Fibroblast of skin of right quadriceps (primary cell): ENCODE results near the gene EXT2.

Experiments used
- DNase-seq: peaks from one replicate; pipeline ENCODE4 v3.0.0-alpha.2; 2013

The EXT2 gene

GRCh38 chr11:44208976-44209603 is 113.6 kb downstream of the EXT2 start:
- DNase-seq, result no peak

- no peak for DNase-seq
These were observed 116.7 kb downstream of the EXT2 start for GRCh38 chr11:44212128-44212527.

- no peak for DNase-seq
These were observed 117.7 kb downstream of the EXT2 start for GRCh38 chr11:44213148-44213547.

GRCh38 chr11:44217432-44217831 is 122.0 kb downstream of the EXT2 start:
- no peak for DNase-seq

GRCh38 chr11:44219830-44220796 is 124.6 kb downstream of the EXT2 start:
- DNase-seq, result no peak

- DNase-seq, result no peak
These were observed 126.0 kb downstream of the EXT2 start for GRCh38 chr11:44221456-44221855.

- peak; percentile 39 for DNase-seq
These were observed 126.5 kb downstream of the EXT2 start for GRCh38 chr11:44221992-44222391.

GRCh38 chr11:44223238-44223637 is 127.8 kb downstream of the EXT2 start:
- peak; percentile 89 for DNase-seq

- DNase-seq, result no peak
These were observed 129.5 kb downstream of the EXT2 start for GRCh38 chr11:44224867-44225501.

GRCh38 chr11:44226490-44226889 is 131.0 kb downstream of the EXT2 start:
- DNase-seq, result no peak

- no peak for DNase-seq
These were observed 131.5 kb downstream of the EXT2 start for GRCh38 chr11:44226945-44227344.

- no peak for DNase-seq
These were observed 132.9 kb downstream of the EXT2 start for GRCh38 chr11:44228379-44228778.

- peak; percentile 51 for DNase-seq
These were observed 133.6 kb downstream of the EXT2 start for GRCh38 chr11:44229098-44229497.

GRCh38 chr11:44229624-44230023 is 134.1 kb downstream of the EXT2 start:
- DNase-seq, result peak; percentile 45

- DNase-seq, result peak; percentile 87
These were observed 140.3 kb downstream of the EXT2 start for GRCh38 chr11:44235765-44236201.

- DNase-seq, result no peak
These were observed 140.8 kb downstream of the EXT2 start for GRCh38 chr11:44236296-44236695.

- DNase-seq, result no peak
These were observed 141.7 kb downstream of the EXT2 start for GRCh38 chr11:44237156-44237555.

GRCh38 chr11:44241851-44242250 is 146.4 kb downstream of the EXT2 start:
- DNase-seq, result no peak

GRCh38 chr11:44243086-44243485 is 147.6 kb downstream of the EXT2 start:
- no peak for DNase-seq

GRCh38 chr11:44243595-44244343 is 148.3 kb downstream of the EXT2 start:
- peak; percentile 72 for DNase-seq

GRCh38 chr11:44244639-44245310 is 149.3 kb downstream of the EXT2 start:
- DNase-seq, result peak; percentile 54

GRCh38 chr11:44246726-44247125 is 151.2 kb downstream of the EXT2 start:
- peak; percentile 57 for DNase-seq
